ENCODE measurements around the gene TRAFD1. TPM values are rescaled to one million over a fixed set of nuclear protein-coding genes. Genes with fewer than 3 reads are reported as not detected.
A peak's percentile ranks its signal among the peaks of the same experiment; 100 is the strongest.

The TRAFD1 gene
- total RNA-seq, 2 donors from 2014 or later = 25.2 to 28.9 TPM

GRCh38 chr12:112103758-112104503 lies 21.4 kb upstream of the TRAFD1 start:
- no peak overlapping the region for H3K9ac ChIP-seq (ENCODE audit: extremely low read depth, low read length, poor library complexity, severe bottlenecking)
- peaks cover 37% of the 10 kb centered on the region for H3K36me3 Mint-ChIP-seq (ENCODE audit: low read depth)
- no peaks in the 10 kb centered on the region for H3K27me3 ChIP-seq (ENCODE audit: control insufficient read depth, insufficient read depth, low read length, poor library complexity, severe bottlenecking)
- no peak overlapping the region for H3K27ac ChIP-seq (ENCODE audit: low read depth, low read length)
- H3K27ac Mint-ChIP-seq = no peak overlapping the region
- H3K4me3 Mint-ChIP-seq = no peak overlapping the region
- H3K4me3 ChIP-seq (ENCODE audit: low read length) = no peak overlapping the region
- peaks cover 41% of the 10 kb centered on the region for H3K36me3 ChIP-seq (ENCODE audit: control insufficient read depth, insufficient read depth, low read length)
- TF ChIP-seq CTCF (conservative IDR thresholded peaks at IDR 0.05) = no peak
- 87 to 93% methylated on average over 3 to 6 of the region's 8 CpGs for WGBS, 2 experiments (ENCODE audit: insufficient coverage in 1 of 2, insufficient read length in 1 of 2)
- H3K27me3 Mint-ChIP-seq (ENCODE audit: insufficient read depth) = no peaks in the 10 kb centered on the region
- H3K9me3 Mint-ChIP-seq = no peaks in the 10 kb centered on the region
- H3K4me1 ChIP-seq (ENCODE audit: control insufficient read depth, insufficient read depth, low read length) = peaks cover 8% of the 10 kb centered on the region
- H3K4me1 Mint-ChIP-seq = peaks cover 31% of the 10 kb centered on the region
- no peaks in the 10 kb centered on the region for H3K9me3 ChIP-seq (ENCODE audit: control insufficient read depth, low read length)
- DNase-seq = peak; percentile 74

GRCh38 chr12:112105891-112106290 lies 19.5 kb upstream of the TRAFD1 start:
- H3K27ac Mint-ChIP-seq = no peak overlapping the region
- WGBS, 2 experiments (ENCODE audit: insufficient coverage in 1 of 2, insufficient read length in 1 of 2) = 93 to 96% methylated on average over 3 of the region's 3 CpGs

More at GRCh38 chr12:112105891-112106290, 19.5 kb upstream of the TRAFD1 start:
- H3K9me3 ChIP-seq (ENCODE audit: control insufficient read depth, low read length) = no peaks in the 10 kb centered on the region
- peaks cover 37% of the 10 kb centered on the region for H3K4me1 Mint-ChIP-seq
- H3K9me3 Mint-ChIP-seq = no peaks in the 10 kb centered on the region
- H3K4me3 Mint-ChIP-seq = no peak overlapping the region
- no peaks in the 10 kb centered on the region for H3K27me3 Mint-ChIP-seq (ENCODE audit: insufficient read depth)
- H3K27ac ChIP-seq (ENCODE audit: low read depth, low read length) = no peak overlapping the region
- H3K36me3 ChIP-seq (ENCODE audit: control insufficient read depth, insufficient read depth, low read length) = peaks cover 25% of the 10 kb centered on the region
- H3K36me3 Mint-ChIP-seq (ENCODE audit: low read depth) = peaks cover 22% of the 10 kb centered on the region
- DNase-seq = peak; percentile 16
- no peak for TF ChIP-seq CTCF (conservative IDR thresholded peaks at IDR 0.05)
- H3K27me3 ChIP-seq (ENCODE audit: control insufficient read depth, insufficient read depth, low read length, poor library complexity, severe bottlenecking) = no peaks in the 10 kb centered on the region
- no peak overlapping the region for H3K9ac ChIP-seq (ENCODE audit: extremely low read depth, low read length, poor library complexity, severe bottlenecking)
- peak overlapping the region; percentile 97 for H3K4me3 ChIP-seq (ENCODE audit: low read length)
- peaks cover 8% of the 10 kb centered on the region for H3K4me1 ChIP-seq (ENCODE audit: control insufficient read depth, insufficient read depth, low read length)

Data from endodermal cell (in vitro differentiated cells).